Measurements from ENCODE around the gene SHISA5. TPM values are rescaled to one million over a fixed set of nuclear protein-coding genes. Genes with fewer than 3 reads are reported as not detected.
"Not testable (repeated sequence)": the region's sequence is repeated elsewhere in the genome, so short reads cannot be mapped to it uniquely, and the experiment has no call there.

Gene SHISA5
- polyA plus RNA-seq, 1 donor, result 58.4 TPM

DNA sequence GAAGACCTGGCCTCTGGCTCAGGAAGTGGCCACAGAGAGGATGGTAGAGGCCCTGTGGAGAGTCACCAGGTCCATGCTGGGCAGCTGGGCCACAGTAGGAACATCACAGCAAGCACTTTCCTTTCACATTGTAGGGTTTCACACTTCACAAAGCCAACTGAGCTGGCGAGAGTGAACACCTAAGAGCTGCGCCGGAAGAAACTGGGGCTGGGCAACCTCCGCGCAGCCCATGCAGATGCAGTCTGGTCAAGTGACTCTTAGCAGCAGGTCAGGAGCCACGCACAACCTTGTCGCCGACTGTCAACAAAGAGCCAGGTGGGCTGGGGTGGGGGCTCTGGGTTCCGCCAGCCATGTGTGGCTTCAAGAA, 15.3 kb upstream of the SHISA5 start:
- DNase-seq (ENCODE audit: low read depth), result no peak

DNA sequence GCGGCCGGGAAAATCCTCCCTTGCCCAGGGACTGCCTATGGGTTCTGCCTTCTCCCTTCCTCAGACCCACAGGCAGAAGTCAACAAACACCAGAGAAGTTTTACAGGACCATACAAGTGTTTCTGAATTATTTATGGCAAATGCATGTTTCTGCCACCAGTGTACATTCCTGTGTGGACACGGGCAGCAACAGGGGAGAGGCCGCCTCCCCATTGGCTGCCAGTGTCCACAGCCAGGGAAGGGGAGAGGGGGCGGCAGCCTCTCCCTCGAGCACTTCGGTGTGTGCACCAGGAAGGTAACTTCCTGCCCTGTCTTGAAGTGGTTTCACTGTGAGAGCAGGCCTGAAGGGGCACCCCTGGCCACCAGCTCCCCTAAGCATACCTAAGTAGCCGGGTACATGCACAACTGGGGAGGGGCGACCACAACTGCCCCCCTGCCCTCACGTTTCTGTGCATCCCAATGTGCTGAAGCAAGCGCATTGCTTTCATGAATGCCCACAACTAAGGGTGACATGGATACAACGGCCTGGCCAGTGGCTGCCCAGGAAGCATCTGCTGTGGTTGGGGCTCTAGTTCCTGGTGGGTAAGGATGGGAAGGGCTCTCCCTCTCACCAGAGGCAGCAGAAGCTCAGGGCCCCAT, 14.8 kb upstream of the SHISA5 start:
- no peak for DNase-seq (ENCODE audit: low read depth)

DNA sequence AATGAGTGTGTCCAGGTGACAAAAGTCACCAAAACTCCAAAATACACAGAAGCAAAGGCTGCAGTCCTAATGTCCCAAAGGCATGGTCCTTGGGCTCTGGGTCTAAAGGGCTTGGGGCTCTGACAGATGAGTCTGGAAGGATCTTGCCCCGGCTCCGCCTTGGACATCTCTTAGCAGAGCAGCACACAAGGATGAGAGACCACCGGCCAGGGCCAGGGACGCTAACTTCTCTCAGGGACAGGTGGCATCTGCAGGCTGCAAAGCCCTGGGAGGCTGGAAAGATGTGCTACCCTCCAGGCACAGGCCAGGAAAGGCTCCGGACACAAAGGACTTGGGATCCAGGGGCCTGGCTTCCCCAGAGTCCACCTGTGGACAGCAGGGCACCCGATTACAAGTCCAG, 14.1 kb upstream of the SHISA5 start:
- DNase-seq (ENCODE audit: low read depth), result no peak

DNA sequence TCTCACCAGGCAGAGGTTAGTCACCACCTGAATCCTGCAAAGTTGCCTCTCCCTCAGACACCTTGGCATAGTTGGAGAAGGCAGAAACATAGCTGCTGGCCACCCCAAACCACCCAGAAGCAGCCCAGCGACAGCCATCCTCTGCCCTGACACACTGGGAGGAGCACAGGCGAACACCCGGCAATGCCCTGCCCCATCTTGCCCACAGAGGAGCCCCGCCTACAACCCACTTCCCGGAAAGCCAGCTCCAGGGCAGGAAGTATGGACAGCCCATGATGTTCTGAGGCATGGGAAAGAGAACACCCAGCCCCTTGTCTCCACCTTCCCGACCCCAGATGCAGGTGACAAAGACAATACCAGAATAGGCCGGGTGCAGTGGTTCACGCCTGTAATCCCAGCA, 12.6 kb upstream of the SHISA5 start:
- no peak for DNase-seq (ENCODE audit: low read depth)

DNA sequence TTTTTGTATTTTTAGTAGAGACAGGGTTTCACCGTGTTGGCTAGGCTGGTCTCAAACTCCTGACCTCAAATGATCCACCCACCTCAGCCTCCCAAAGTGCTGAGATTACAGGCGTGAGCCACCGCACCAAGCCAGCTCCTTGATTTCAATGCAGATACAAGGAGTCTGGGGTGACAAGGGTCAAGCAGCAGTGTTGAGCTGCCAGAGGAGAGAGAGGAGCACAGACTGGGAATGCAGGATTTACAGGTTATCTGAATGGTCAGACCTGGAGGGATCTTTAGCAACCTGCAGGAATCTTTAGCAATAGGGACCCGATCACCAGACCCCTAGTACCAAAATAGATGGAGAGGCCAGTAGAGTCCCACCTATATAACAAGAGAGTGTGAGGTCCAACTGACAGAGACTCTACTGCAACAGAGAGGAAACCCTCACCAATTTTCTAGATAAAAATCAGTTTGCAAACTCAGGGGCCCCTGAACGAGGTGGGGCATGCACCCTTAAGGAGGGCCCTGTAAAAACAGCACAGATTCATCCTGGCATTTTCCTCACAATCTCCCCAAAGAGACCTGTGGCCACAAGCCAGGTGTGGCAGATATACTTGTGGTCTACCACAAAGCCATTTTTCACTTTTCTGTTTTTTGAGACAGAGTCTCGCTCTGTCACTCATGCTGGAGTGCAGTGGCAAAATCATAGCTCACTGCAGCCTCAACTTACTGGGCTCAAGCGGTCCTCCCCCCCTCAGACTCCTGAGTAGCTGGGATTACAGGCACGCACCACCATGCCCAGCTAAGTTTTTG, 10.7 kb upstream of the SHISA5 start:
- no peak for DNase-seq (ENCODE audit: low read depth)

DNA sequence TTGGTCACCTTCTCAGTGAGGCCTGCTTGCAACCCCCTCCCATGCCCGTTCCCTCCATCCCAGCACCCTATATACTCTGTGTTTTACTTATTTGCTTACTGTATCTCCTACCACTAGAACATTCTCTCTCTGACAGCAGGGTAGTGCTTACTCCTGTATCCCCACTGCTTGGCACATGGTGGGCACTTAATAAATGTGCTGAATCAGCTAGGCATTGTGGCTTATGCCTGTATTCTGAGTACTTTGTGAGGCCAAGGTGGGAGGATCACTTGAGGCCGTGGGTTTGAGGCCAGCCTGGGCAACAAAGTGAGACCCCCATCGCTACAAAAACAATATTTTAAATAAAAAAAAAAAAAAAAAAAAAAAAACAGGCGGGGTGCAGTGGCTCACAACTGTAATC, 7.6 kb upstream of the SHISA5 start:
- DNase-seq (ENCODE audit: low read depth), result no peak

DNA sequence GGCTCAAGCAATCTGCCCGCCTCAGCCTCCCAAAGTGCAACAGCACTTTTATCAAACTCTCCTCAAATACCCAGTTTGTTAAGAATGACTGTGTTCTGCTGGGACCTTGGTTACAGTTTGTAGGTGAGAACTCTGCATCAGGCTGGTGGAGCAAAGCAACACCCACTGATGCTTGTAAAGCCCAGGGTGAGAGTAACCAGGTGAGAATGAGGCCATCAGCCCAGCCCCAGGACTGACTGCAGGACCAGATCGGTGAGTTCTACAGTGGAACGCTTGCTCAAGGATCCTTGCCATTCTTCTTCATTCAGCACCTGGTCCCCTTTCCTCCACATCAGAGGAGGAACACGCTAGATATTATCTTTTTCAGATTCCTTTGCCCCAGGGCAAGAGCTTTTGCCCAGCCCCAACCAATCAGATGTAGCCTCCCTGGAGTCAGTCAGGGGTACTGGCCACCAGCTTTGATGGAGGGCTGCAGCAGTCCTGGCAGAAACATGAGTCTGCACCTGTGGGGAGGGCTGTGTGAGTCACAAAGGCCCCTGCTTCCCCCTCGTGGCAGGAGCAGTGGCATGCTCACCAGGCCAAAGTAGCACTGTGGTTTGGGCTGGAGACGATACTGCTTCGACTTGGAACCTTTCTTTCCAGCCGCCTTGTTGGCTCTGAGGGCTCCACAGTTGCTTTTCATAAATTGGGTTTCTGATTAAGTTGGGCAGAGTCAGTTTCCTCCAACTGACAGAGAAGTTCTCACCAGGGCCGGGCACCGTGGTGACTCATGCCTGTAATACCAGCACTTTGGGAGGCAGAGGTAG, 3.5 kb upstream of the SHISA5 start:
- DNase-seq (ENCODE audit: low read depth), result no peak

DNA sequence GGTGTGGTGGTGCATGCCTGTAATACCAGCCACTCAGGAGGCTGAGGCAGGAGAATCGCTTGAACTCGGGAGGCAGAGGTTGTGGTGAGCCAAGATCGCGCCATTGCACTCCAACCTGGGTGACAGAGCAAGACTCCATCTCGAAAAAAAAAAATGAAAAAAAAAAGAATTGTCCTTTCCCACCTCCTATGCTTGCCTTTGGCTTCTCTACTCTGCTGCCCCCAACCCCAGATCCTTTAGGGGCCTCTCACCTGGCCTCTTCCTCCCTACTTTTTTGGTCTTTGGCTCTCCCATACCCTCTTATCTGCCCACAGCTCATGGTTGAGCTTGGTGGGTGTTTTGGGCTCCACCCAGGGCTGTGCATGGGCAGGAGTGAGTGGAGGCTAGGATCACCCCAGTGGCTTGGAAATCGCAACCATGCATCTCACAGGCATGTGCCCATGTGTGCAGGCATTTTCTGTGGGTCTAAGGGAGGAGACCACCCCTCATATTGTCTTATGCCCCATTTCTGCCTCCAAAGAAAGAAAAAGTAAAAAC, 2.1 kb upstream of the SHISA5 start:
- no peak for DNase-seq (ENCODE audit: low read depth)

DNA sequence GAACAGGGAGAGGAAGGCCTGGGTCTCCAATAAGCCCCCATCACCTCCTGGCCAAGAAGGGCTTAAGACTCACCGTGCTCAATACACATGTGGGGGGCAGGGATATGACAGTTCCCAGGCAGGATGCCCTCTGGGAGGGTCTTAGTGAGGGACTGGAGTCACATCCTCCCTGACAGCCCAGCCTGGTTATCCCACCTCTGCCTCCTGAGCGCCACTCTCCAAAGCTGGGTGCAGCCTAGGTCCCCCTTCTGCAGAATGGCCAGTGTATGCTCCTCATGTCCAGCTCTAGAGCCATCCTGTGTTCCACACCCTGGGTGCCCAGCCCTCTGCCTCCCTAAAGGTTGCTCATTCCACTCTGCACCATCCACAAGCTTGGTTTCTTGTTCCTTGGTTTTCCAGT, 1.2 kb upstream of the SHISA5 start:
- DNase-seq (ENCODE audit: low read depth), result no peak

DNA sequence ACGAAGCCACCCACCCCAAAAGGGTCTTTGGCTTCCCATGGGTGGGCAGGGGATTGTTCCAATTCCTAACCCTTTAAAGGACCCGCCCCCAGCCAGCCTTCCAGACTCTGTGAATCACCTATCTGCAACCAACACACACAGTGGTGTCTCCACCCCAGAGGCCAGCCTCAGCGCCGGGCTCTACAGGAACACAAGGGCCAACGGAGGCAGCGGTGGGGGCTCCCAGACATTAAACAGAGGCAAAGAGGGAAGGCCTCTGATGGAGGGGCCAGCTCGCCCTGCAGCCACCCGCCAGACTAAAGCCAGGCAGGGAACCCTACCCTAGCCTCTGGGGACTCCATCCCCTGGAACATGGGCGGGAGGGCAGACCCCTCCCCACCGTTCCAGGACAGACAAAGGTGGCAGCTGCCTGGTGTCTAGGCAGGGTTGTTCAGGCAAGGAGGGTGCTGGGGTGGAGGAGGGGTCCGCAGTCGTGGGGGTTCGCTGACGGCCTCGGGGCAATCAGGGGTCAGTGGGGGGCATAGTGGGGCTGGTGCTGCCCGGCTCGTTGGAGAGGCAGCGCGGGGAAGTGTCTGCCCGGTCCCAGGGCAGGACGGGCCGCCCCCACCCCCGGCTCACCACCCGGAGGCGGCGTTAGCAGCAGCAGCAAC, 448 bp downstream of the SHISA5 start:
- no peak for DNase-seq (ENCODE audit: low read depth)

DNA sequence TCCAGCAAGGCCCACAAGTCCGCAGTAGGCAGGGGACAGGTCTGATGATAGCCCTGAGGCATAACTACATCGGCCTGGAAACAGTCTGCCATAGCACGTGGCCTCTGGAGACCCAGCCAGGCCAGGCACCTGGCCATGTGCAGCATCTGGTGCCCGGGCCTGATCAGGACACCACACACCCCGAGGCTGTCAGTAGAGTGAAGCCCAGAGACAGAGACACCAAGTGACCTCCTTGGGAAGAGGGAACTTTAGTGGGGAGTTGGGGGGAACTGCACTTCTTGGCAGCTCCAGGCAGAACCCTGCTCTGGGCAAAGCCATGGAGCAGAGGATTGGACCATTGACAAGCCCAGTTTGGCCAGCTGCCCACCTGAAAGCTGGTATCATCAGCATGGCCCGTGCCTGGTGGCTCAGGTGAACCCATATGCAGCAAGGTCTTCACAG, 1.2 kb downstream of the SHISA5 start:
- no peak for DNase-seq (ENCODE audit: low read depth)

DNA sequence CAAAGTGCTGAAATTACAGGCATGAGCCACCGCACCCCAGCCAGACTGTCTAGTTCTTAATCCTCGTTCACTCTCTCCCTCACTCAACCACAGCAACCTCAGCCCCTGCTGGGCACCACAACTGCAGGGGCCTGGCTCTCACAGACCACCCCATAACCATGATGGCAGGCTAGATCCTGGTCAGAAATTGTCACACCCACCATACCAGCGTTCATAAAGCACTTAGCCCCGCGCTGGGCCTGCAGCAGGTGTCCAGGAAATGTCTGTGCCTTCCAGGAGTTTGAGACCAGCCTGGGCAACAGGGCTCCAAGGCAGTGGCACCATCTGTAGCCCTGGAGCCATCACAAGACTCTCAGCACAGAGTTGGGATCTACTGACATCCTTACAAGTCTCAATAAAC, 1.9 kb downstream of the SHISA5 start:
- no peak for DNase-seq (ENCODE audit: low read depth)

DNA sequence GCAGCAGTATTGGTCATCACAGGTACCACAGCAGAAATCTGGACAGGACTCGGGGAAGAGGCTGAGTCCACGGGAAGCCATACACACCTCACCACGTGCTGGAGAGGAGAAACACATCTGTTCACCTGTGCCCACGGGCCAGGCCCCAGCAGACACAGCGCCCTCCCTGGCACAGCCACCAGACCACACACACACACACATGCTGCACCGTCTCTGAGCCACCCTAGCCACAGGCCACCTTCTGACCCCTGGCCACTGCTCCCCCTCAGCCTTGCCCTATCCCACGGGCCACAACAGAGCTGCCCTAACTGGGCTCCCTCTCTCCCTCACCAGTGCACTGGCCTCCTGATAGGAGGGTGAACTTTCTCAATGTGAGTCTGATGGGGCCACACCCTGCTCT, 2.8 kb downstream of the SHISA5 start:
- no peak for DNase-seq (ENCODE audit: low read depth)

DNA sequence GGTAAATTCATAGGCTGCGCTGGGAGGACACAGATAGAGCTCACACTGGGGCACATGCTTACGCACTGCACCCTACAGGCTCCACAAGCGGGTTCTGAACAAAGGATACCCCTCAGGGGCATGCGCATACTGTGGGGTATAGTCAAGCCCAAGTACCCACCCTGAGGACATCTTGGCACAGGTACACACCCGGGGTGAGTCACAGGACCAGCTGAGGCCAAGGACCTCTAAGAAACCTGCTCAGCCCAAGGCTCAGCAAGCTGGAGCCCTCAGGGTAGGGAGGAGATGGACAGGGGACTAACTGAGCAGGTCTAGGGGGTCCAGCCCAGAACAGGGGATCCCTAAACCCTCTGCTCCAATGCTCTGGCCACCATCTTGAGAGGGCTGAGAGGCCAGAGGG, 3.3 kb downstream of the SHISA5 start:
- no peak for DNase-seq (ENCODE audit: low read depth)

DNA sequence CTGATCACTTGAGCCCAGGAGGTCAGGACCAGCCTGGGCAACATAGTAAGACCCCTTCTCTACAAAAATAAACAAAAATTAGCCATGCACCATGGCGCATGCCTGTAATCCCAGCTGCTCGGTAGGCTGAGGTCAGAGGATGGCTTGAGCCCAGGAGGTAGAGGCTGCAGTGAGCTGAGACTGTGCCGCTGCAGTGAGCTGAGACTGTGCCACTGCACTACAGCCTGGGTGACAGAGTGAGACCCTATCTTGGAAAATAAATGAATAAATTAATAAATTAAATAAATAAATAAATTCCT, 10.8 kb downstream of the SHISA5 start:
- no peak for DNase-seq (ENCODE audit: low read depth)

DNA sequence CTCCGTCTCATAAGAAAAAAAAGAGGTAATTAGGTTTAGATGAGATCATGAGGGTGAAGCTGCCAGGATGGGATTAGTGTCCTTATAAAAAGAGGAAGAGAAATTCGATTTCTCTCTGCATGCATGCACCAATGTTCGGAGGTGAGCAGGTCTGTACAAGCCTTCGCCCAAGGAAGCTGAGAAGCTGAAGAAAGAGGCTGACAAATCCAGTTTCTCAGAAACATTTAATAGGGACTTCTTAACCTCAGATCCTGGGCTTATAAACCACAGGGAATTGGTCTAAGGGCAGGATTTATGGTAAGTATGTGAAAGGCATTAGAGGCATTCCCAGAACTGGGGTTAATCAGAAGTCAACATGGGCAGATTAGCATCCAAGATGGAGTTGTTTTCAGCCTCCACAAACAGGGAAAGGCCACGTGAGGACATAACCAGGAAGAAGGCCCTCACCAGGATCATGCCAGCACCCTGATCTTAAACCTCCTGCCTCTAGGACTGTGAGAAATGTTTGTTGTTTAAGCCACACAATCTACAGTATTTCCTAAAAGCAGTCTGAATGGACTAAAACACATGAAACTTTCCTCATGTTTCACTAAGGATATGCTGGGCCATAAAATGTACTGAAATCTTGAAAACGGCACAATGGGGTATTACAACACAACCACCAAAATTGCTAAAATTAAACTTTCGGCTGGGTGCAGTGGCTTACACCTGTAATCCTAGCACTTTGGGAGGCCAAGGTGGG, 11.3 kb downstream of the SHISA5 start:
- DNase-seq (ENCODE audit: low read depth), result no peak

DNA sequence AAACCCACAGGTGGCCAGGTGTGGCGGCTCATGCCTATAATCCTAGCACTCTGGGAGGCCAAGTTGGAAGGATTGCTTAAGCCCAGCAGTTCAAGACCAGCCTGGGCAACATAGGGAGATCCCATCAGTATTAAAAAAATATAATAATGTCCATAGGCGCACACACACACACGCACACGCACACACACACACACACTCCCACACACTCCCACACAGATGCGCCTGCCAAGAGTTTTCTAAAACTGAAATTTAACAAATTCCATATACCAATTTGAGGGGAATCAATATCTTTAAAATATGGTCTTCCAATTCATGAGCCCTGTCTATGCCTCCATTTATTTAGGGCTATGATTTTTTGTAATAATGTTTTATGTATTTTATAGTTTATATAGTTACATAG, 17.0 kb downstream of the SHISA5 start:
- no peak for DNase-seq (ENCODE audit: low read depth)

DNA sequence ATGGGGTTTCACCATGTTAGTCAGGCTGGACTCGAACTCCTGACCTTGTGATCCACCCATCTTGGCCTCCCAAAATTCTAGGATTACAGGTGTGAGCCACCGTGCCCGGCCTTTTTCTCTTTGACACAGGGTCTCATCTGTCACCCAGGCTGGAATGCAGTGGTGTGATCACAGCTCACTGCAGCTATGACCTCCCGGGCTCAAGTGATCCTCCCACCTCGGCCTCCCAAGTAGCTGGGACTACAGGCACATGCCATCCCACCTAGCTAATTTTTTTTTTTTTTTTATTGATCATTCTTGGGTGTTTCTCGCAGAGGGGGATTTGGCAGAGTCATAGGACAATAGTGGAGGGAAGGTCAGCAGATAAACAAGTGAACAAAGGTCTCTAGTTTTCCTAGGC, 21.2 kb downstream of the SHISA5 start:
- not testable (repeated sequence) for DNase-seq (ENCODE audit: low read depth)

DNA sequence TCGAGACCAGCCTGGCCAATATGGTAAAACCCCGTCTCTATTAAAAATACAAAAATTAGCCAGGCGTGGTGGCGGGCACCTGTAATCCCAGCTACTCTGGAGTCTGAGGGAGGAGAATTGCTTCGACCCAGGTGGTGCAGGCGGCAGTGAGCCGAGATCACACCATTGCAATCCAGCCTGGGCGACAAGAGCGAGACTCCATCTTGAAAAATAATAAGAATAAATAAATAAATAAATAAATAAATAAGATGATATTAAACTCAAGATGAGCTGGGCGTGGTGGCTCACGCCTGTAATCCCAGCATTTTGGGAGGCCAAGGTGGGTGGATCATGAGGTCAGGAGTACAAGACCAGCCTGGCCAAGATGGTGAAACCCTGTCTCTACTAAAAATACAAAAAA, 23.1 kb downstream of the SHISA5 start:
- DNase-seq (ENCODE audit: low read depth), result not testable (repeated sequence)

DNA sequence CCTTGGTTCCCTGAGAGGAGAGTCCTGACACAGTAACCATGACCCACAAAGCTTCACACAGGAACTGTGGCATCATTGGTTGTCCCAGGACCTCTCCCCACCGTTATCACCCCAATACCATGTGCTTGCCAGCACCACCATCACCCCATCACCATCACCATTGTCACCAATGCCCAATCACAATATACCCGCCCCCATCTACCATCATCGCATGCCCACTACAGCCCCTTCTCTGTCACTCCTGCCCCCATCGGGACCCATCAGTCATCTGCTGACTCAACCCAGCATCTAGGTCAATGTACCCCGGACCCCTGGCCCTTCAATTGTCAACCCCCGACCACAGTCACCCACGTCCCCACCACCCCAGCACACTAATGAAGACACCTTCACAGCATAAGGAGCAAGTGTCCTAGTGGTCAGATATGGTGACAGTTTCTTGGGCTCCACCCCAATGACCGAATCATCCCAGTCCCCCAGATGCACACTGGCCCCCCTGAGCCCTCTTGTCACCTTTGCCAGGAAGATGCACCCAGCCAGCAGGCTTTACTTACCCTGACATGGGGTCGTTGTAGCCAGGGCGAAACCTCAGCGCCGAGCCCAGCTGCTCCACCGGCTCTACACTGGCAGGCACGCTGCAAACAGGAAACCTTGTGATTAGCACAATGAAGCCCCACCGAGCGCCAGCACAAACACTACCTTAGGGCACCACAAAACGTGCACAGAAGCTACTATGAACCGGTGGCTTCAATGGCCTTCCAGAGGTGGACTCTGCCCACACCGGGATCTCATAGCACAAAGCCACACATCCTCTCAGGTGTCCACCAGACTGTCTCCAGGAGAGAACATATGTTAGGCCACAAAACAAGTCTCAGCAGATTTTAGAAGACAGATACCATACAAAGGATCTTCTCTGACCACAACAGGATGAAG, 25.1 kb downstream of the SHISA5 start:
- no peak for DNase-seq (ENCODE audit: low read depth)
